H1 (cell line): ENCODE results near the gene ARHGEF39. TPM values are rescaled to one million over a fixed set of nuclear protein-coding genes. Genes with fewer than 3 reads are reported as not detected.

Experiments
- CTCF ChIA-PET: fragments of 300-600 bp; sonication (Branson Sonifier 250); formaldehyde crosslinking; loops from one replicate; lab custom pipeline; 2021; ENCODE audit not compliant: partially characterized antibody; lab: Charles Lee
- POLR2A ChIA-PET: fragments of 300-600 bp; sonication (Branson Sonifier 250); formaldehyde crosslinking; loops from one replicate; lab custom pipeline; 2021; ENCODE audit warnings: inconsistent platforms; ENCODE audit not compliant: partially characterized antibody; lab: Charles Lee
- DNase-seq, 2 experiments: peaks; one replicate each; pipeline versions ENCODE4 v3.0.0 to v3.0.0-alpha.2; 2010 to 2022; ENCODE audit warnings: low spot score in 2 of 2, low read depth in 1 of 2, mixed read lengths in 1 of 2
- FAIRE-seq: peaks from 2 replicates; lab custom pipeline; 2011; peaks lifted over from hg19 to GRCh38; lab: Jason Lieb, UNC
- H2AFZ ChIP-seq: 2 replicates; pipeline ENCODE4 v1.8.1; 2012; ENCODE audit warnings: low read length, inconsistent platforms
- H2AK5ac ChIP-seq: 2 replicates; pipeline ENCODE4 v1.6.1; 2013; ENCODE audit warnings: low read depth, low read length
- H2BK120ac ChIP-seq: replicated peaks from 2 replicates; pipeline ENCODE3; 2013; ENCODE audit warnings: low read depth, low read length, inconsistent platforms
- H2BK12ac ChIP-seq: 2 replicates; pipeline ENCODE4 v1.6.1; 2013; ENCODE audit warnings: low read depth, low read length
- H2BK15ac ChIP-seq: 2 replicates; pipeline ENCODE4 v1.6.1; 2013; ENCODE audit warnings: low read length
- H2BK20ac ChIP-seq: 2 replicates; pipeline ENCODE4 v1.6.1; 2013; ENCODE audit warnings: low read length
- H2BK5ac ChIP-seq: 2 replicates; pipeline ENCODE4 v1.6.1; 2013; ENCODE audit warnings: low read depth, low read length
- H3K14ac ChIP-seq: 2 replicates; pipeline ENCODE4 v1.6.1; 2013; ENCODE audit warnings: inconsistent platforms; ENCODE audit not compliant: insufficient read length
- H3K18ac ChIP-seq: 2 replicates; pipeline ENCODE4 v1.6.1; 2013; ENCODE audit warnings: low read length; ENCODE audit errors: extremely low read depth
- H3K23ac ChIP-seq: 2 replicates; pipeline ENCODE4 v1.6.1; 2013; ENCODE audit warnings: inconsistent platforms; ENCODE audit not compliant: insufficient read length
- H3K23me2 ChIP-seq: 2 replicates; pipeline ENCODE4 v1.6.1; 2013; ENCODE audit warnings: low read depth, low read length
- H3K27ac ChIP-seq: 2 replicates; pipeline ENCODE4 v1.6.1; 2011; ENCODE audit warnings: low read depth, low read length, inconsistent platforms
- H3K27me3 ChIP-seq, 4 experiments: replicated peaks in 1 of 4; 1 replicate in 1 of 4; 2 replicates in 3 of 4; pipeline versions ENCODE4 v1.6.1 to v1.8.1; 2011 to 2013; ENCODE audit warnings: low read length in 3 of 4, mild to moderate bottlenecking in 3 of 4, inconsistent platforms in 2 of 4, mixed read lengths in 2 of 4, moderate library complexity in 1 of 4; ENCODE audit not compliant: control insufficient read depth in 3 of 4, insufficient read depth in 3 of 4; ENCODE audit errors: extremely low read depth in 1 of 4
- H3K36me3 ChIP-seq, 4 experiments: 2 replicates each; pipeline versions ENCODE4 v1.6.1 to v1.8.1; 2011 to 2013; ENCODE audit warnings: mild to moderate bottlenecking in 4 of 4, low read length in 3 of 4, moderate library complexity in 2 of 4, control low read depth in 1 of 4, inconsistent platforms in 1 of 4; ENCODE audit not compliant: insufficient read depth in 4 of 4, control insufficient read depth in 2 of 4
- H3K4ac ChIP-seq: replicated peaks from 2 replicates; pipeline ENCODE3; 2013; ENCODE audit warnings: low read length, low read depth, mixed read lengths, inconsistent platforms; ENCODE audit not compliant: insufficient read length
- H3K4me1 ChIP-seq, 4 experiments: replicated peaks in 1 of 4; 1 replicate in 1 of 4; 2 replicates in 3 of 4; pipeline versions ENCODE4 v1.6.1 to v1.8.1; 2011 to 2013; ENCODE audit warnings: low read length in 3 of 4, inconsistent platforms in 2 of 4, mixed read lengths in 1 of 4; ENCODE audit not compliant: insufficient read depth in 4 of 4, control insufficient read depth in 3 of 4
- H3K4me2 ChIP-seq, 2 experiments: 2 replicates each; pipeline versions ENCODE4 v1.6.1 to v1.8.1; 2011 to 2013; ENCODE audit warnings: low read depth in 2 of 2, low read length in 2 of 2, control low read depth in 1 of 2, inconsistent platforms in 1 of 2, mild to moderate bottlenecking in 1 of 2; ENCODE audit not compliant: insufficient read depth in 1 of 2
- H3K4me3 ChIP-seq, 4 experiments: fragments of 200-600, 300-600 bp in 1 of 4; sonication (generic), shearing (Covaris generic), sonication (Bioruptor Twin) in 1 of 4; 2 replicates each; pipeline versions ENCODE4 v1.5.1 to v1.8.1; 2011 to 2016; ENCODE audit warnings: low read length in 4 of 4, low read depth in 3 of 4, control low read depth in 2 of 4, inconsistent platforms in 2 of 4, mild to moderate bottlenecking in 2 of 4, mixed read lengths in 1 of 4, moderate library complexity in 1 of 4; ENCODE audit not compliant: insufficient read depth in 2 of 4; ENCODE audit errors: extremely low read depth in 1 of 4
- H3K56ac ChIP-seq: replicated peaks from 2 replicates; pipeline ENCODE3; 2013; ENCODE audit warnings: low read depth, mild to moderate bottlenecking, mixed read lengths, low read length, inconsistent platforms; ENCODE audit not compliant: insufficient read length
- H3K79me1 ChIP-seq: 2 replicates; pipeline ENCODE4 v1.6.1; 2013; ENCODE audit warnings: low read depth, low read length, control low read depth
- H3K79me2 ChIP-seq, 2 experiments: 2 replicates each; pipeline versions ENCODE4 v1.6.1 to v1.8.1; 2012 to 2013; ENCODE audit warnings: low read length in 2 of 2, mild to moderate bottlenecking in 2 of 2, inconsistent platforms in 1 of 2; ENCODE audit not compliant: insufficient read depth in 2 of 2, control insufficient read depth in 1 of 2
- H3K9ac ChIP-seq, 4 experiments: replicated peaks in 1 of 4; 1 replicate in 1 of 4; 2 replicates in 3 of 4; pipeline versions ENCODE4 v1.6.1 to v1.8.1; 2011 to 2013; ENCODE audit warnings: low read depth in 3 of 4, low read length in 3 of 4, control low read depth in 2 of 4, mild to moderate bottlenecking in 2 of 4, moderate library complexity in 2 of 4, inconsistent platforms in 1 of 4; ENCODE audit errors: extremely low read depth in 1 of 4
- H3K9me3 ChIP-seq, 2 experiments: 2 replicates each; pipeline versions ENCODE4 v1.6.1 to v1.8.1; 2012 to 2013; ENCODE audit warnings: mild to moderate bottlenecking in 2 of 2, moderate library complexity in 2 of 2, control low read depth in 1 of 2, inconsistent platforms in 1 of 2, low read depth in 1 of 2, low read length in 1 of 2, mixed read lengths in 1 of 2; ENCODE audit not compliant: insufficient read depth in 2 of 2
- H4K20me1 ChIP-seq, 2 experiments: replicated peaks in 1 of 2; 2 replicates each; pipeline versions ENCODE3 to v1.8.1; 2011 to 2013; ENCODE audit warnings: inconsistent platforms in 2 of 2, low read length in 2 of 2, mild to moderate bottlenecking in 1 of 2; ENCODE audit not compliant: insufficient read depth in 2 of 2, control insufficient read depth in 1 of 2
- H4K5ac ChIP-seq: 2 replicates; pipeline ENCODE4 v1.6.1; 2013; ENCODE audit warnings: low read length, low read depth, mixed read lengths, inconsistent platforms; ENCODE audit not compliant: insufficient read length
- H4K8ac ChIP-seq: 2 replicates; pipeline ENCODE4 v1.8.0; 2013; ENCODE audit warnings: mild to moderate bottlenecking, moderate library complexity, low read length, inconsistent platforms; ENCODE audit not compliant: insufficient read depth; ENCODE audit errors: extremely low read depth
- H4K91ac ChIP-seq: replicated peaks from 2 replicates; pipeline ENCODE3; 2013; ENCODE audit warnings: low read length, mixed read lengths, inconsistent platforms; ENCODE audit not compliant: insufficient read length
- CEBPB ChIP-seq: IDR thresholded peaks from 2 replicates; pipeline ENCODE4 v1.6.1; 2012; ENCODE audit warnings: low read depth, low read length
- POLR2A ChIP-seq, 2 experiments: IDR thresholded peaks; 1 replicate in 1 of 2; 2 replicates in 1 of 2; pipeline ENCODE4 v1.6.1; 2011; ENCODE audit warnings: low read depth in 2 of 2, low read length in 2 of 2, mild to moderate bottlenecking in 2 of 2; ENCODE audit errors: control extremely low read depth in 1 of 2
- SRF ChIP-seq: IDR thresholded peaks from 2 replicates; pipeline ENCODE4 v1.6.1; 2011; ENCODE audit warnings: mild to moderate bottlenecking, low read depth, low read length, moderate library complexity
- TAF7 ChIP-seq: optimal IDR thresholded peaks from 2 replicates; pipeline ENCODE3; 2011; ENCODE audit warnings: low read depth, mild to moderate bottlenecking, inconsistent platforms, low read length, moderate library complexity, borderline replicate concordance
- WGBS, 2 experiments: shearing (Covaris generic) in 1 of 2; methylation state at CpG; one replicate each; pipeline versions ENCODE4 v1.1.6 to v1.1.7; 2013 to 2015; ENCODE audit warnings: low lambda C conversion rate in 2 of 2, mixed read lengths in 2 of 2, inconsistent platforms in 1 of 2, low coverage in 1 of 2, missing lambda C conversion rate in 1 of 2; ENCODE audit not compliant: insufficient replicate concordance in 2 of 2, insufficient coverage in 1 of 2, insufficient read length in 1 of 2; ENCODE audit errors: extremely low coverage in 1 of 2, missing lambda C conversion rate in 1 of 2; 5-methylcytosine and 5-hydroxymethylcytosine counted together
- polyA plus RNA-seq, 7 experiments: library from polyadenylated mRNA; depleted of rRNA in 3 of 7; stranded (reverse) in 5 of 7; unstranded in 2 of 7; fragments of >200 nt in 5 of 7; fragments of 200-250 nt in 2 of 7; gene quantifications; 1 replicate in 5 of 7; 2 replicates in 1 of 7; 4 replicates in 1 of 7; pipeline versions ENCODE4 v1.2.1 to v1.2.3, GENCODE V29; 2011 to 2013; ENCODE audit warnings: missing spikeins in 2 of 7, mixed read lengths in 2 of 7
- total RNA-seq: library from RNA; stranded (reverse); fragmentation: NEBNext Ultra II Directional; extraction: Animal tissue kit (Norgen Biotek cat#: 25700); gene quantifications from 2 replicates; pipeline ENCODE4 v1.2.1, GENCODE V29; 2021

ARHGEF39 gene
- total and polyA plus RNA-seq, 2 of the 8 experiments (the other 6 are each of a cell fraction or from before 2014, with no cell fraction given): 18.6 to 18.7 TPM

GRCh38 chr9:35703906-35704672 lies 39.1 kb upstream of the ARHGEF39 start:
- Histone ChIP-seq H3K4me1 (no peaks in the 10 kb centered on the region), H4K91ac (no peak overlapping the region), H2AFZ (no peak overlapping the region), H3K9me3 (no peaks in the 10 kb centered on the region), H2BK15ac (no peak overlapping the region), H3K27me3 (no peaks in the 10 kb centered on the region), H2BK12ac (no peak overlapping the region), H4K8ac (no peak overlapping the region), H3K18ac (no peak overlapping the region), H3K4me2 (no peak overlapping the region), H3K4ac (no peak overlapping the region), H3K14ac (no peak overlapping the region), H3K79me1 (no peaks in the 10 kb centered on the region), H3K4me3 (no peak overlapping the region), H3K9ac (no peak overlapping the region; a peak in 1 of 7 replicates), H3K79me2 (no peaks in the 10 kb centered on the region), H2BK5ac (no peak overlapping the region), H3K56ac (no peak overlapping the region), H3K23me2 (no peaks in the 10 kb centered on the region), H2AK5ac (no peak overlapping the region), H4K20me1 (peaks cover 0 to 9% of the 10 kb centered on the region in 2 experiments), H3K23ac (no peak overlapping the region), H3K36me3 (peaks cover 47 to 89% (median 82%) of the 10 kb centered on the region in 4 experiments), H4K5ac (no peak overlapping the region), H2BK120ac (no peak overlapping the region), H3K27ac (no peak overlapping the region), H2BK20ac (no peak overlapping the region)
- ChIA-PET CTCF (interaction anchor here (0.6 to 13.1 kb wide), 7 partner anchors 10 to 92 kb away, joined by 3 to 199 read pairs (median 4); partner anchors contain the start of genes ARHGEF39 and TPM2), POLR2A (interaction anchor here (1.2 to 4.8 kb wide), 4 partner anchors 8 to 23 kb away, joined by 4 to 19 read pairs (median 12); partner anchors contain the start of gene TPM2)
- WGBS, 2 experiments: 96% methylated on average over 25 of the region's 26 CpGs; no CpG with 5 or more reads in 1 of the 2 experiments
- DNase-seq: no peak
- no peak for FAIRE-seq
- no peak for TF ChIP-seq POLR2A (IDR thresholded peaks at IDR 0.05; ENCODE audit: control extremely low read depth in 1 of 2, low read depth in 2 of 2, low read length in 2 of 2)
- no peak for TF ChIP-seq SRF
- TF ChIP-seq TAF7: no peak
- no peak for TF ChIP-seq CEBPB
